Pancreas (tissue), 10 donors: ENCODE measurements around the gene SEC63. TPM values are rescaled to one million over a fixed set of nuclear protein-coding genes. Genes with fewer than 3 reads are reported as not detected.
A peak's percentile ranks its signal among the peaks of the same experiment; 100 is the strongest.

ENCODE experiments used
- ATAC-seq, 4 donors: fragments of 200-7000 bp; cut with Tn5 transposase; one replicate each; pipeline versions ENCODE4 v1.8.0 to v1.9.1; 2020; ENCODE audit warnings: mild to moderate bottlenecking in 4 of 4, moderate library complexity in 4 of 4
- DNase-seq, 6 donors: peaks; one replicate each; pipeline ENCODE4 v3.0.0-alpha.2; 2020
- FAIRE-seq: peaks from 2 replicates; lab custom pipeline; 2012; peaks lifted over from hg19 to GRCh38; lab: Jason Lieb, UNC
- H3K27ac ChIP-seq, 4 donors: fragments of 200-600 bp; sonication (generic); 1 replicate in 3 of 4; 2 replicates in 1 of 4; pipeline versions ENCODE4 v1.5.0 to v1.8.0; 2020
- H3K27me3 ChIP-seq, 4 donors: fragments of 200-600 bp; one replicate each; pipeline ENCODE4 v1.8.0; 2021
- H3K36me3 ChIP-seq, 3 donors: fragments of 200-600 bp; sonication (generic) in 1 of 3; one replicate each; pipeline versions ENCODE4 v1.5.0 to v1.8.0; 2020 to 2021
- H3K4me1 ChIP-seq, 3 donors: fragments of 200-600 bp; one replicate each; pipeline ENCODE4 v1.8.0; 2021
- H3K4me3 ChIP-seq, 4 donors: fragments of 200-600 bp; sonication (generic) in 2 of 4; one replicate each; pipeline versions ENCODE4 v1.5.0 to v1.8.0; 2020 to 2021
- H3K9me3 ChIP-seq, 4 donors: fragments of 200-600 bp; one replicate each; pipeline ENCODE4 v1.8.0; 2021
- WGBS, 2 donors: extraction: QIAGEN DNeasy Blood & Tissue Kit; methylation state at CpG; one replicate each; pipeline ENCODE4 v1.1.7; 2013; 5-methylcytosine and 5-hydroxymethylcytosine counted together
- intact Hi-C, 3 donors: fragments of 100-400 bp; cut with DNase I; formaldehyde crosslinking; loops; one replicate each; pipeline versions ENCODE4 v1.11.1 to v1.14.2; 2022
- polyA plus RNA-seq, 2 donors: library from polyadenylated mRNA; stranded (reverse); fragments of 200-250 nt; gene quantifications; one replicate each; pipeline ENCODE4 v1.2.3, GENCODE V29; 2013
- total RNA-seq, 6 donors: library from RNA; stranded (reverse); fragmentation: NEBNext Ultra II Directional in 4 of 6; extraction: Animal tissue kit (Norgen Biotek cat#: 25700) in 4 of 6; gene quantifications; one replicate each; pipeline versions ENCODE4 v1.2.1 to v1.2.4, GENCODE V29; 2021 to 2023
- TF ChIP-seq, protein P1 (sequence below), 4 donors: fragments of 200-600 bp; sonication (generic) in 3 of 4; IDR thresholded peaks; one replicate each; pipeline versions ENCODE4 v1.5.0 to v1.8.0; 2021; ENCODE audit warnings: antibody characterized with exemption in 4 of 4
- donor health status: healthy with polysubstance abuse.
- donor health status: DM: no; HTN: no; CAD: no; lungs with moderate emphysema.
- donor health status: DM: no; HTN: no; CAD: no.
- donor health status: control.
- donor health status: control.
- donor health status: Bipolar disorder and iron deficiency.
- donor health status: DM: yes; HTN: yes; CAD: no.
- donor health status: DM: no; HTN: no; CAD: no.
- donor health status: DM: no; HTN: no; CAD: no.
- donor health status: DM: yes; HTN: yes; CAD: no.

The SEC63 gene
- total and polyA plus RNA-seq, 8 donors: 34.4 to 146 (median 115) TPM

DNA sequence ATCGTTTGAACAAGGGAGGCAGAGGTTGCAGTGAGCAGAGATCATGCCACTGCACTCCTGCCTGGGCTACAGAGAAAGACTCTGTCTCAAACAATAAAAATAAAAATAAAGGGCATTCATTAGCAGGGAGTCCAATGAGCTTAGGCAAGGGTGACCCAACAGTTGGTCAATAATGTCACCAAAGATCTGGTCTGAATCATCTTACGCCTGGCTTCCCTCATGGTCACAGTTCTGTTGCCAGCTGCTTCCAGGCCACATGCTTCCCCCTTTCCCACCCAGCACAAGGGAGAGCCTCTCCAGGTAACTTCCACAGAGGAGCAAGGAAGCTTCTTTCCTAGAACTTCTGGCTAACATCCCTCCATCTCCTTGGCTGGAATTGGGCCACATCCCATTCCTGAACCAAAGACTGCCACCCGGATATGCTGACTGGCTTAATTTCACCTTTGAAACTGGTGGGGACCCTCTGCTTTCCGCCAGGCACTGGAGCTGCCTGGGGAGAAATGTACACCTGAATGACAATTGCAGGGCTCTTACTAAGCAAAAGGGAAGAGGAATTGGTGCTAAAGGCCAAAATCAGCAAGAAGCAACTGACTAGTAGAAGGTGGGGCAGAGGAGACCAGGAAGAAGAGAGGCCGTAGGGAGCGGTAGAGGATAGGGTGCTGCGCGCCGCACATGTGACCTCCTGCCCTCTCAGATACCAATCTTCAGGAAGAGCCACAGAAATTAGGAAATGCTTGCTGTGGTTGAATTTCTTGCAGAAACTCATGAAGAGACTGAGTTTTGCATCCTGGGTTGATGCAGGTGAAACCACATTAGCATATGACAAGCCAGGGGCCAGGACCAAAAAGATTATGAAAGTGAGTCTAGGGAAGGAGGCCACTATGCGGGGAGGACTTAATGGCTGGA is 125.6 kb downstream of the SEC63 start:
- ATAC-seq: no peak
- Histone ChIP-seq H3K27ac (no peak overlapping the region), H3K36me3 (no peaks in the 10 kb centered on the region), H3K4me1 (no peaks in the 10 kb centered on the region), H3K4me3 (no peak overlapping the region), H3K9me3 (no peaks in the 10 kb centered on the region), H3K27me3 (no peaks in the 10 kb centered on the region)
- WGBS, 2 donors: 84 to 90% methylated on average over 10 of the region's 10 CpGs
- TF ChIP-seq, protein P1, sequence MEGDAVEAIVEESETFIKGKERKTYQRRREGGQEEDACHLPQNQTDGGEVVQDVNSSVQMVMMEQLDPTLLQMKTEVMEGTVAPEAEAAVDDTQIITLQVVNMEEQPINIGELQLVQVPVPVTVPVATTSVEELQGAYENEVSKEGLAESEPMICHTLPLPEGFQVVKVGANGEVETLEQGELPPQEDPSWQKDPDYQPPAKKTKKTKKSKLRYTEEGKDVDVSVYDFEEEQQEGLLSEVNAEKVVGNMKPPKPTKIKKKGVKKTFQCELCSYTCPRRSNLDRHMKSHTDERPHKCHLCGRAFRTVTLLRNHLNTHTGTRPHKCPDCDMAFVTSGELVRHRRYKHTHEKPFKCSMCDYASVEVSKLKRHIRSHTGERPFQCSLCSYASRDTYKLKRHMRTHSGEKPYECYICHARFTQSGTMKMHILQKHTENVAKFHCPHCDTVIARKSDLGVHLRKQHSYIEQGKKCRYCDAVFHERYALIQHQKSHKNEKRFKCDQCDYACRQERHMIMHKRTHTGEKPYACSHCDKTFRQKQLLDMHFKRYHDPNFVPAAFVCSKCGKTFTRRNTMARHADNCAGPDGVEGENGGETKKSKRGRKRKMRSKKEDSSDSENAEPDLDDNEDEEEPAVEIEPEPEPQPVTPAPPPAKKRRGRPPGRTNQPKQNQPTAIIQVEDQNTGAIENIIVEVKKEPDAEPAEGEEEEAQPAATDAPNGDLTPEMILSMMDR (IDR thresholded peaks at IDR 0.05): no peak
- intact Hi-C loops: no loop called here
- no peak for DNase-seq
- FAIRE-seq: no peak

- H3K36me3 ChIP-seq: no peaks in the 10 kb centered on the region
- H3K4me1 ChIP-seq: no peaks in the 10 kb centered on the region
- no peak for ATAC-seq
- 73 to 76% methylated on average over 2 of the region's 2 CpGs for WGBS, 2 donors
- DNase-seq: no peak
- TF ChIP-seq, protein P1 (IDR thresholded peaks at IDR 0.05): no peak
- no peak for FAIRE-seq
- H3K9me3 ChIP-seq: no peaks in the 10 kb centered on the region
- no peak overlapping the region for H3K4me3 ChIP-seq
- intact Hi-C loops: no loop called here
- H3K27me3 ChIP-seq: no peaks in the 10 kb centered on the region
- no peak overlapping the region for H3K27ac ChIP-seq
These were observed 127.9 kb downstream of the SEC63 start for GRCh38 chr6:107830060-107830459.

GRCh38 chr6:107827541-107827940 is 130.5 kb downstream of the SEC63 start:
- WGBS, 2 donors: 89 to 90% methylated on average over 7 of the region's 7 CpGs
- H3K9me3 ChIP-seq: no peaks in the 10 kb centered on the region
- H3K27ac ChIP-seq: no peak overlapping the region
- peaks cover 0 to 15% (median 6%) of the 10 kb centered on the region in 3 donors for H3K4me1 ChIP-seq
- H3K4me3 ChIP-seq: no peak overlapping the region
- TF ChIP-seq, protein P1 (IDR thresholded peaks at IDR 0.05): no peak
- no peak for ATAC-seq
- no peaks in the 10 kb centered on the region for H3K36me3 ChIP-seq
- FAIRE-seq: no peak
- no peak for DNase-seq
- H3K27me3 ChIP-seq: no peaks in the 10 kb centered on the region
- intact Hi-C loops: no loop called here

DNA sequence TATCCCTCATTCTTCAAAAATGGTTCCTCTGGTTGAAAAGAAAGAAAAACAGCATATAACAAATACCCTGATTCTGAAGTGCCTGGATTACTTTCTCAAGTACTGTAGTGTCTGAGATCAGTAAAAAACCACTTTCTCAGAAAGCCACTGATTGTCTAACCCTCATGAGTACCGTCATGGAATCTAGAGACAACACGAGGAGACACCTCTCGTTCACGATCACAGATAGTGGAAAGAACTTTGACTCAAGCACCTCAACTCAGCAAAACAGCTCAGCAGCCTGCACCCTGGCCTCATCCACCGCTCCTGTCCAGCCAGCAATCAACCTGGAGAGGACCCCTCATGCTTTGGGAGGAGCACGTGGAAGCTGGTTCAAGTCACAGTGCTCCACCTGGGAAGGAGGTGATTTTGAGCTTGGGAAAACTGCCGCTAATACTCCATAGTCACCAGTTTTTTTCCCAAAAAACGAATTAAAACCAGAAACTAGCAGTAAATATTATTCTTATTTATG is 134.9 kb downstream of the SEC63 start:
- ATAC-seq: peak in 2 of 4 donors; percentile 6 to 29
- Histone ChIP-seq H3K36me3 (no peaks in the 10 kb centered on the region), H3K4me3 (peak overlapping the region in 1 of 4 donors; percentile 21), H3K27me3 (no peaks in the 10 kb centered on the region), H3K4me1 (peaks cover 12 to 54% (median 38%) of the 10 kb centered on the region in 3 donors), H3K27ac (peak overlapping the region in 3 of 4 donors; percentile 40 to 92 (median 69)), H3K9me3 (no peaks in the 10 kb centered on the region)
- intact Hi-C loops: no loop called here
- no peak for DNase-seq
- WGBS, 2 donors: 49 to 55% methylated on average over 8 of the region's 8 CpGs
- FAIRE-seq: no peak
- TF ChIP-seq, protein P1 (IDR thresholded peaks at IDR 0.05): no peak
